Measurements from ENCODE around the gene UGT3A1.

DNA sequence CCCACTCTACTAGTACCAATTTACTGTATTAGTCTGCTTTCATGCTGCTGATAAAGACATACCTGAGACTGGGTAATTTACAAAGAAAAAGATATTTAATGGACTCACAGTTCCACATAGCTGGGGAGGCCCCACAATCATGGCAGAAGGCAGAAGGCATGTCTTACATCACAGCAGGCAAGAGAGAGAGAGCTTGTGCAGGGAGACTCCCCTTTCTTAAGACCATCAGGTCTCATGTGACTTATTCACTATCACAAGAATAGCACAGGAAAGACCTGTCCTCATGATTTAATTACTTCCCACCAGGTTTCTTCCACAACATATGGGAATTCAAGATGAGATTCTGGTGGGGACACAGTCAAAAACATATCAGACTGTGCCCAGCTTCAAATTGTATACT, 11.5 kb downstream of the UGT3A1 start:
- no peak for TF ChIP-seq GATA2 (IDR thresholded peaks at IDR 0.05; ENCODE audit: low read depth, low read length)
- no peak for TF ChIP-seq GATA3 (IDR thresholded peaks at IDR 0.05; ENCODE audit: low read depth, low read length)

All from SH-SY5Y (cell line).